Stimulated activated CD4-positive, alpha-beta T cell treated with anti-CD3 and anti-CD28 coated beads, Interleukin-15, amount 100 ng/mL, for 1 hour (primary cell): ENCODE results near the gene POLA1.

Experiments used
- DNase-seq, 2 donors: peaks; one replicate each; pipeline ENCODE4 v3.0.0-alpha.2; 2020; ENCODE audit warnings: low read depth in 1 of 2, low spot score in 1 of 2

The POLA1 gene

GRCh38 chrX:25006586-25007058 lies 312.9 kb downstream of the POLA1 start:
- DNase-seq: no peak

- DNase-seq: no peak
Measured at GRCh38 chrX:25007059-25008053, 313.6 kb downstream of the POLA1 start.

GRCh38 chrX:25009407-25009806 lies 315.7 kb downstream of the POLA1 start:
- no peak for DNase-seq

- DNase-seq: no peak
Measured at GRCh38 chrX:25010784-25011588, 317.3 kb downstream of the POLA1 start.

- DNase-seq: no peak
Measured at GRCh38 chrX:25011589-25012432, 318.1 kb downstream of the POLA1 start.

GRCh38 chrX:25012433-25012735 lies 318.7 kb downstream of the POLA1 start:
- no peak for DNase-seq

GRCh38 chrX:25012793-25013631 lies 319.3 kb downstream of the POLA1 start:
- no peak for DNase-seq

GRCh38 chrX:25013632-25014365 lies 320.1 kb downstream of the POLA1 start:
- DNase-seq: no peak

- no peak for DNase-seq
Measured at GRCh38 chrX:25014366-25014838, 320.7 kb downstream of the POLA1 start.

GRCh38 chrX:25015486-25016360 lies 322.0 kb downstream of the POLA1 start, which contains the start of gene ARX:
Gene ARX (minus strand): TSS chrX:25015965. CDS start chrX:25015737, 228 bp downstream.
- DNase-seq: no peak

- DNase-seq: no peak
Measured at GRCh38 chrX:25016361-25016671, 322.6 kb downstream of the POLA1 start.

- DNase-seq: no peak
Measured at GRCh38 chrX:25016938-25017598, 323.4 kb downstream of the POLA1 start.

- no peak for DNase-seq
Measured at GRCh38 chrX:25017667-25018247, 324.0 kb downstream of the POLA1 start.

- no peak for DNase-seq
Measured at GRCh38 chrX:25018682-25019081, 325.0 kb downstream of the POLA1 start.

GRCh38 chrX:25019707-25020390 lies 326.1 kb downstream of the POLA1 start:
- no peak for DNase-seq

- no peak for DNase-seq
Measured at GRCh38 chrX:25020391-25020904, 326.7 kb downstream of the POLA1 start.
